T-helper 1 cell (primary cell): ENCODE data around the gene SERTAD1.
"Not testable (repeated sequence)": the region's sequence is repeated elsewhere in the genome, so short reads cannot be mapped to it uniquely, and the experiment has no call there.

Experiments
- DNase-seq, 5 donors: peaks; one replicate each; pipeline ENCODE4 v3.0.0-alpha.2; 2012 to 2020

SERTAD1 gene

DNA sequence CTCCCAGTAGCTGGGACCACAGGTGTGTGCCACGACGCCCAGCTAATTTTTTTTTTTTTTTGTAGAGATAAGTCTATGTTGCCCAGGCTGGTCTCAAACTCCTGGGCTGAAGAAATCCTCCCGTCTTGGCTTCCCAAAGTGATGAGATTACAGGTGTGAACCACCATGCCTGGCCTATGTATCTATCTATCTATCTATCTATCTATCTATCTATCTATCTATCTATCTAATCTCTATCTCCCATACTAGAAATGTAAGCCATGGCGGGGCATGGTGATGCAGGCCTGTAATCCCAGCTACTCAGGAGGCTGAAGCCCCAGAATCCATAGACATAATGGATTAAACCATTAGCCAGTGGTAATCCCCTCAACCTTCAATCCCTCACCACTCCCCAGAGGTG lies 24.9 kb upstream of the SERTAD1 start:
- DNase-seq, result no peak

- no peak for DNase-seq
Measured at GRCh38 chr19:40449506-40449905, 23.7 kb upstream of the SERTAD1 start.

DNA sequence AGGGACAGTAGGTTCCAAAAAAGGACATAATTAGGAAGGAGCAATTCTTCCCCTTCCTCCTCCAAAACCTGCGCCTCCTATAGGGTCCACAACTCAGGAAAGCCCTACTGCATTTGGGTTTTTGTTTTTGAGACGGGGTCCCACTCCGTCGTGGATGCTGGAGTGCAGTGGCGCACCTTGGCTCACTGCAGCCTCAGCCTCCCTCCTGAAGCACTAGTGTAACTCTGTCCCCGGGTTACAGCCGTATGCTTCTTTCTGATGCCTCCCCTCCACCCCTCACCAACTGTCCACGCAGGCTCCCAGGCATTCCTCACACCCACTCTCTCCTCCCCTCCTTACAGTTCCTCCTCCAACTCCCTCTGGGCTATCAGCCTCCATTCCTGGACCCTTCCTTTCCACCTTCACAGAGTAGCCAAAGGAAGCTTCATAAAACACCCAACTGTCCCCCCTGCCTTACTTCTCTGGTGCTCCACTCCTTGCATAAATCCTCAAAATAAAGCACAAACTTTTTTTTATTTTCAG lies 20.5 kb upstream of the SERTAD1 start:
- DNase-seq, result no peak

- no peak for DNase-seq
Measured at GRCh38 chr19:40445780-40446262, 20.0 kb upstream of the SERTAD1 start.

DNA sequence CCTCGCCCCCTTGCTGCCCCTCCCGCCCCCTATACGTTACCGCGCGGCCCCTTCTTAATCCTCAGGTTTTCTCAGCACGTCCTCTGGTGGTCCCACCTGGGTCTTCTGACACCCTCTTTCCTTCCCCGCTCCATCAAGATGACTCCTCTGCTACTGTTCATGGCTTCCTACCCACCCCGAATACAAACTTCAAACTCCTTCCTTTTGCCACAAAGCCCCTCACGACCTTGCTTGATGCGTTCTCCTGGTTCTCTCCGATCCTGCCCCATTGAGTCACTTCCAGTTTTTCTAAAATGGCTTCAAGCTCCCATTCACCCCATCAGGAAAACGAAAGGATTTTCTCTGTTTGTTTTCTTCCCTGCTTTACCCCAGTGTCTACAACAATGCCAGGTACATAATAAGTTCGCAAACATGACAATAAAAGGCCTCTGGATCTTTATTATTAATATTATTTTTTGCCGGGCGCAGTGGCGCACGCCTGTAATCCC lies 19.1 kb upstream of the SERTAD1 start:
- DNase-seq, result no peak

DNA sequence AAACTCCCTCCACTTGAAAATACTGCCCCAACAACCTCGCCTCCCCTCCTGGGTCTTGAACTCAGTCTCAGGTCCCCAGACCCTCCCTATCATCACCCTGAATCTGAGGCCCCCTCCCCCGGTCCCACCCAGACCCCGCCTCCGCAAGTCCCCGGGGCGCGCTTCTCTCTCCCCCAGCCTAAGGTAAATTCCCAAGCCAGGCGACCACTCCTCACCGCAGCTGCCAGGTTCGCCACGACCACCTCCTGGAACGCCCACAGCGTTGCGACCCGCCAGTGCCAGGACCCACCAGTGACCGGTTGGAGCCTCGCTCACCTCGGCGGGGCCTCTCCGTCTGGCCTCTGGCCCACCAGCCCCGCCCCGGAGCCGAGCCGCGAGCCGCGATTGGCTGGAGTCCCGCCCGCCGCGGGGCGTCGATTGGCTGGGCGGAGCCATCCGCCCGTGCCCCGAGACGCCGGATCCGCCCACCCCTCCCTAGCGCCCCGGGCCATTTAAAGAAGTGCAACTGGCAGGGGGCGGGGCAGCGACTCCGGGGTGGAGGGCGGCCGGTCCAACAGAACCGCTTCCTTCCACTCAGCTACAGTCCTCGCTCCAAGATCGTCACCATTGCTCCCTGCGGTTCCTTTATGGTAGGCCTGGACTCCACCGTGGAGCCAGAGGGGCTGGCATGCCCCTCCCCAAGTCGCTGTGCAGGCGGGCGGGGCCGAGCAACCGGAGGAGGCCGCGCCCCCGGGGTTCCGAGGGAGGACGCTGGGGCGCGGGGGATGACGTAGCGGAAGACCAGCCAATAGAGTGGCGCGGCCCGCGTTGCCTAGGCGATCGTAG lies 18.4 kb upstream of the SERTAD1 start, which contains the start of gene SERTAD3:
Gene SERTAD3, minus strand, starts transcription at position 336 of the 825 bp plus-strand sequence. CDS start 2,255 bp downstream, outside the sequence.
- peak; percentile 95 to 97 (median 96) for DNase-seq

DNA sequence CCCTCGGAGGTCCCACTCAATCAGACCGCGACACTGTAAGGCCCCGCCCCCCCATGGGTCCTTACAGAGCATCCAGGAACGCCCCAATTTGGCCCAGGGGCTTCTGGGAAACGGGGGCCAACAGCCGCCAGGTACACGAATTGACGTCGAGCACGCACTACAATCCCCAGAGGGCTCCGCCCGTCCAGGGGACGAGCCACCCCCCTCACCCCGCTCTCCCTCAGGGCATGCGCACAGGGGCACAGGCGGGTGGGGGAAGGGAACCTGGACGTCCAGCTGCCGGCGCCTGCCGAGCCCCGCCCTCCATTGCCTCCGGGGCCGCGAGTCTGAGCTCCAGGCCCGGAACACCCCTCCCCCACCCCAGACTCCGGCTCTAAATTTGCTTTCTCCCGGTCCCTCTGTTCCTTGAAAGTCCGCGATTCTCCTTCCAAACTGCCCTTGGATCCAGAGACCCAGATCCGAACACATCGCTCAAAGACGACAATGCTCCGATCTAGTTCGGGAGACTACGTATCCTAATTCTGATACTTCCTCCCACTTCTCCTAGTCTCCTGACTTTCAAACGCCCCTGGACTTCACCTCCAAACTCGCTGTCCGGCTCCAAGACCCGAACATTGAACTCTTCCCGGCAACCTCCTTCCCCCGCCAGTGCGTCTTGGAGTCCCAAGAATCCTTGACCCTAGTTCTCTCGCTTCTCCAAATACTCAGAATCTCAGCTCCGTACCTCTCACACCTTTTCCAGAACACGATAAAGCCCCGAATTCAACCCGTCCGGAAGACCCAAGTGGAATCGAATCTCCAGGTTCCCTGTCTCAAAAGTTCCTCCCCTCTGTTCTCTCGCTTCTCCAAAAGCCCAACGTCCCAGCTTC lies 17.6 kb upstream of the SERTAD1 start:
- DNase-seq, result peak; percentile 99 to 100 (median 100)

DNA sequence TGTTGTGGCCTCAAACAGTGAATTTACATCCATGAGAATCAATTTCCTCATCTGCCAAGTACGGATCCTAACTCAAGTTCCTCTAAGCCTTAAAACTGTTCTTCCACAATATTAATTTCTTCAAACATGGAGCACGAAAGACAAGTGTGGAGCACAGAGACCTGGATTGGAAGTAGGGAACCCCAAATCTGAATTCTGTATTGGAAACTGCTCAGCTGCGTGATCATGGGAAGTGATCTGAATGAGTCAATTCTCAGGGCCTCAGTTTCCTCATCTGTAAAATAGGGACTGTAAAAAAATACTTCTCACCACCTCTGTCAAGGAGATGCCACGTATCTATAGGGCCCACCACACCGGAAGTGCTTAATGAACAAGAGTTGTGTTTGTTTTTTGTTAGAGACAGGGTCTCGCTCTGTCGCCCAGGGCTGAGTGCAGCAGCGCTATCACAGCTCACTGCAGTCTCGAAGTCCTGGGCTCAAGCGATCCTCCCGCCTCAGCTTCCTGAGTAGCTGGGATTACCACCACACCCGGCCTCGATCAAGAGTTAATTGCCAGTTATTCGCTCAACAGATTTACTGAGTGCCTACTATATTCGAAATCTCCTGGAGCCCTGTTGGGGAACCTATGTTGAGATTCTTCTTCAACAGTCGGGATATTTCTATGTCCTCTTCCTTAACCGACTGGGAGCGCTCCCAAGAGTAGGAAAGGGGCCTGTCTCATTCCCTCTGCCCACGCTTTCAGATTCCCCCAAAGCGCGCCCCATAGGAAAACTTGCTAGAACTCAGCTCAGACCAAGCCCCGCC lies 16.7 kb upstream of the SERTAD1 start:
- DNase-seq, result no peak

- no peak for DNase-seq
Measured at GRCh38 chr19:40441719-40442253, 16.0 kb upstream of the SERTAD1 start.

GRCh38 chr19:40438284-40438683 lies 12.5 kb upstream of the SERTAD1 start:
- DNase-seq, result no peak

GRCh38 chr19:40433391-40434216 lies 7.8 kb upstream of the SERTAD1 start:
- peak; percentile 36 to 58 (median 47) for DNase-seq

- DNase-seq, result not testable (repeated sequence)
Measured at GRCh38 chr19:40432760-40433159, 7.0 kb upstream of the SERTAD1 start.

- no peak for DNase-seq
Measured at GRCh38 chr19:40431698-40432097, 5.9 kb upstream of the SERTAD1 start.

- not testable (repeated sequence) for DNase-seq
Measured at GRCh38 chr19:40430242-40430641, 4.5 kb upstream of the SERTAD1 start.

DNA sequence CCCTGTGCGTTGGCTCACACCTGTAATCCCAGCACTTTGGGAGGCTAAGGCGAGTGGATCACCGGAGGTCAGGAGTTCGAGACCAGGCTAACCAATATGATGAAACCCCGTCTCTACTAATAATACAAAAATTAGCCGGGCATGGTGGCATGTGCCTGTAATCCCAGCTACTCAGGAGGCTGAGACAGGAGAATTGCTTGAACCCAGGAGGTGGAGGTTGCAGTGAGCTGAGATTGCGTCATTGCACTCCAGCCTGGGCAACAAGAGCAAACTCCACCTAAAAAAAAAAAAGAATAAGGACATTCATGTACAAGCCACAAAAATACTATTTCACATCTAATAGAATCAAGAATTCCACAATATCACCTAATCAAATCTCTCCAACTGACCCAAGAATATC lies 2.4 kb upstream of the SERTAD1 start:
- not testable (repeated sequence) for DNase-seq

- peak in 1 of 5 donors; percentile 34 for DNase-seq
Measured at GRCh38 chr19:40424637-40425449, 949 bp downstream of the SERTAD1 start.

- no peak for DNase-seq
Measured at GRCh38 chr19:40423938-40424337, 1.9 kb downstream of the SERTAD1 start.

DNA sequence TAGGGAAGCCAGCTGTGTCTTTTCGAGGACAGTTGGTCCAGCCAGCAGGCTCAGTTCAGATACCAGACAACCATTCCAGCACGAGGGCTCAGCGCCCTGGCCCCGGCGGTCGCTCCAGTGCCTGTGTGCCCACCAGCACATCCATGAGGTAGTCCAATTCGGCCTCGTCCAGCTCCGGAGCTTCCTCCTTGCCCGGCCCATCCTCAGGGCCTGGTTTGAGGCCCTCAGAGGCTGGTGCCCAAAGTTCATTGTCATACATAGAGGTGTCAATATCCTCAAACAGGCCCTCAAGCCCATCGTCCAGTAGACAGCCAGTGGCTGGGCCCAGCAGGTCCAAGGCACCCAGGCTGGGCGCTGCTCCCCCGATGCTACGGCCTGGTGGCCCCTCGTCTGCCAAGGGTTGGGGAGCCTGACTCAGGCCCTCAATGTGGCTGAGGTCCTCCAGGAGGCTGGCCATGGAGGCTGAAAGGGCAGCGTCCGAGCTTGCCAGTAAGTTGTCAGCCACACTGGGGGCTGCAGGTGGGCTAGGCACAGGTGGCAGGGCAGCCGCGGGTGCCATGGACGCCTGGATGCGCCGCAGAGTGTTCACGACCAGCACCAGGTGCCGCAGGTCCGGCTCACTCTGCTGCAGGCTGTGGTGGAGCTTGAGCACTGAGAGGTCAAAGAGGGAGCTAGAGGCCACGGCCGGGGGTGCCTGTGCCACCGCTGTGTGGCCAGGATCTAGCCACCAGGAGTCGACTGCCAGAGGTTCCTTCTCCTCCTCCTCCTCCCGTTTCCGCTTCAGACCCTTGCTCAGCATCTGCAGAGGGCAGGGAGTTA lies 2.8 kb downstream of the SERTAD1 start:
- no peak for DNase-seq
